DOHH2 (cell line): Measurements from ENCODE around the gene LGALS8.

Source experiments
- EZH2phosphoT487 ChIP-seq: fragments of 200-600 bp; sonication (generic); IDR thresholded peaks from 2 replicates; pipeline ENCODE4 v1.6.1; 2017; ENCODE audit warnings: borderline replicate concordance, mild to moderate bottlenecking, antibody characterized with exemption, low read length, moderate library complexity, mixed read lengths
- TF ChIP-seq, protein P1 (sequence below): fragments of 200-600 bp; sonication (generic); IDR thresholded peaks from one replicate; pipeline ENCODE4 v1.5.1; 2014; ENCODE audit warnings: antibody characterized with exemption, mild to moderate bottlenecking, low read depth, low read length; ENCODE audit not compliant: poor library complexity, severe bottlenecking

GRCh38 chr1:236489710-236490377 is 33.9 kb upstream of the LGALS8 start:
- TF ChIP-seq, protein P1, sequence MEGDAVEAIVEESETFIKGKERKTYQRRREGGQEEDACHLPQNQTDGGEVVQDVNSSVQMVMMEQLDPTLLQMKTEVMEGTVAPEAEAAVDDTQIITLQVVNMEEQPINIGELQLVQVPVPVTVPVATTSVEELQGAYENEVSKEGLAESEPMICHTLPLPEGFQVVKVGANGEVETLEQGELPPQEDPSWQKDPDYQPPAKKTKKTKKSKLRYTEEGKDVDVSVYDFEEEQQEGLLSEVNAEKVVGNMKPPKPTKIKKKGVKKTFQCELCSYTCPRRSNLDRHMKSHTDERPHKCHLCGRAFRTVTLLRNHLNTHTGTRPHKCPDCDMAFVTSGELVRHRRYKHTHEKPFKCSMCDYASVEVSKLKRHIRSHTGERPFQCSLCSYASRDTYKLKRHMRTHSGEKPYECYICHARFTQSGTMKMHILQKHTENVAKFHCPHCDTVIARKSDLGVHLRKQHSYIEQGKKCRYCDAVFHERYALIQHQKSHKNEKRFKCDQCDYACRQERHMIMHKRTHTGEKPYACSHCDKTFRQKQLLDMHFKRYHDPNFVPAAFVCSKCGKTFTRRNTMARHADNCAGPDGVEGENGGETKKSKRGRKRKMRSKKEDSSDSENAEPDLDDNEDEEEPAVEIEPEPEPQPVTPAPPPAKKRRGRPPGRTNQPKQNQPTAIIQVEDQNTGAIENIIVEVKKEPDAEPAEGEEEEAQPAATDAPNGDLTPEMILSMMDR: peak; percentile 66
- no peak for TF ChIP-seq EZH2phosphoT487
